GM23248 (cell line): Measurements from ENCODE around the gene CCN6.

Experiments used
- EZH2 ChIP-seq: fragments of 200-600 bp; sonication (generic); IDR thresholded peaks from 2 replicates; pipeline ENCODE4 v1.6.1; 2018; ENCODE audit warnings: antibody characterized with exemption, mild to moderate bottlenecking; ENCODE audit not compliant: insufficient read depth, poor library complexity, severe bottlenecking
- EZH2phosphoT487 ChIP-seq: fragments of 200-600 bp; sonication (generic); IDR thresholded peaks from 2 replicates; pipeline ENCODE4 v1.6.1; 2018; ENCODE audit warnings: antibody characterized with exemption, moderate library complexity, mild to moderate bottlenecking, low read depth; ENCODE audit not compliant: insufficient read depth

DNA sequence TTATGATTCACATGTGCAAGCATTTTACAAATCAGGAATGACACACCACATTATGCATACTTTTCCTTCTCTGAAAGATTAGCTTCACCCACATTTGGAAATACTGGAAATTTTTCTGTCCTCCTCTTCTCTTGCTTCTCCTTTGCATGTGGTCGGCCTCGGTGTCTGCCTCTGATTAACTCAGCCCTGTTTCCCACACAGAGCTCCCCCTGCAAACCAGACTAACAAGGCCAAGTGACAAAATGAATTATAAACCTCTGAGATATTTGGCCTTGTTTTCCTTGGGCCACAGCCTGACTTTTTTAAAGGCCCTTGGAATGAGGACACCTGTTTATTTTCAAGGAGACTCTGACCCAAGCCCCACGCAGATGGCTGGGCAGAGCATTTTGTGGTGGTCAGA is 9.0 kb upstream of the CCN6 start:
- TF ChIP-seq EZH2, result no peak
- TF ChIP-seq EZH2phosphoT487, result peak; percentile 68; the same call in 1 of the 2 replicates
